Measurements from ENCODE around the gene MYO5C. TPM values are rescaled to one million over a fixed set of nuclear protein-coding genes. Genes with fewer than 3 reads are reported as not detected.

Gene MYO5C
- total and polyA plus RNA-seq, 2 of the 13 experiments (the other 11 are each of a cell fraction or from before 2014, with no cell fraction given) = 15.7 to 23.7 TPM

DNA sequence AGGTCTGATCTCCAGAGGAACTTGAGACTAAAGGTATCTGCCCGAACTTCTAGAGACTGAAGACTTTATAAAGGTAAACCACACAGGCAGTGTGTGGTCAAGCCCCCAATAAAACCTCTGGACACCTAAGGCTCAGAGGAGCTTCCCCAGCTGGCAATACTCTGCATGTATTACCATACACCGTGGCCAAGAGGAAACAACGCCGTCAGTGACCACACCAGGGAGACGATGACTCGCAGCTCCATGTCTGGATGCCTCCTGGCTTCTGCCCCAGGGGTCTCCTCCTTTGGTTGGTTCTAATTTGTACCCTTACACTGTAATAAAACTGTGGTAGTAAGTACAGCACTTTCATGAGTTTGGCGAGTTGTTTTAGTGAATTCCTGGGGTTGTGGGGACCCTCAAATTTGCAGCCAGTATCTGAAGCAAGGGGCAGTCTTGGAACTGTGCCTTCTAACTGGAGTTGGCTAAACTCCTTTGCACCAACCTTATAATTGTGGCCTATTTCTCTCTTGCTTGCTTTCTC lies 150.9 kb downstream of the MYO5C start:
- no peak overlapping the region for H3K4me3 ChIP-seq (replicated peaks in 1 of 3; ENCODE audit: insufficient read depth in 1 of 3, low read depth in 2 of 3, low read length in 3 of 3)
- in situ Hi-C loops (cut with HindIII; ENCODE audit: extremely low pct_ligation_motif_present, low pct_unique_long_range_greater_than_20kb) = loop anchor here (5.0 kb wide), 1 partner anchor 162 kb away; no protein-coding TSS in a partner anchor
- H3K9me3 ChIP-seq (ENCODE audit: low read length) = no peaks in the 10 kb centered on the region
- ChIA-PET CTCF (ENCODE audit: low intra/inter-chr PET ratio, low total read pairs) (no interaction called here), POLR2A (interaction anchor here (0.8 kb wide), 1 partner anchor 32 kb away, joined by 3 read pairs; no protein-coding TSS in a partner anchor)
- no peak overlapping the region for H3K9ac ChIP-seq (ENCODE audit: insufficient read depth, low read depth, low read length)
- FAIRE-seq (no peak), DNase-seq (ENCODE audit: low spot score) (no peak), ATAC-seq (no peak)
- H3K79me2 ChIP-seq (ENCODE audit: insufficient read depth, low read length) = no peaks in the 10 kb centered on the region
- TF ChIP-seq SP5 (CRISPR knock-in tag; IDR thresholded peaks at IDR 0.05; ENCODE audit: borderline replicate concordance, low read depth) (no peak), ZMYM2 (CRISPR knock-in tag; IDR thresholded peaks at IDR 0.05) (no peak), ZNF563 (CRISPR knock-in tag; IDR thresholded peaks at IDR 0.05) (no peak), ZNF260 (CRISPR knock-in tag; IDR thresholded peaks at IDR 0.05; ENCODE audit: borderline replicate concordance, low read depth) (no peak)
- peaks cover 17% of the 10 kb centered on the region for H3K4me1 ChIP-seq (ENCODE audit: insufficient read depth, low read length)
- H3K4me2 ChIP-seq (ENCODE audit: low read depth, low read length) = no peak overlapping the region
- H3K36me3 ChIP-seq (replicated peaks in 1 of 2; ENCODE audit: control insufficient read depth in 1 of 2, insufficient read depth in 2 of 2, low read length in 2 of 2) = no peaks in the 10 kb centered on the region; a peak in 2 of 5 replicates
- intact Hi-C loops (cut with micrococcal nuclease; ENCODE audit: unreplicated experiment) = no loop called here
- whole genome bisulfite sequencing (ENCODE audit: low lambda C conversion rate) = 93% methylated on average over 6 of the region's 7 CpGs
- H3K27me3 ChIP-seq (ENCODE audit: control insufficient read depth in 1 of 2, insufficient read depth in 2 of 2, low read length in 2 of 2) = no peaks in the 10 kb centered on the region
- no peak overlapping the region for H2AFZ ChIP-seq (ENCODE audit: low read length)
- H3K27ac ChIP-seq (ENCODE audit: extremely low read length, insufficient read depth, low read length) = no peak overlapping the region
- no TSS peak for BruUV-seq (replicated peaks)
- H4K20me1 ChIP-seq (ENCODE audit: insufficient read depth, low read length) = no peaks in the 10 kb centered on the region

DNA sequence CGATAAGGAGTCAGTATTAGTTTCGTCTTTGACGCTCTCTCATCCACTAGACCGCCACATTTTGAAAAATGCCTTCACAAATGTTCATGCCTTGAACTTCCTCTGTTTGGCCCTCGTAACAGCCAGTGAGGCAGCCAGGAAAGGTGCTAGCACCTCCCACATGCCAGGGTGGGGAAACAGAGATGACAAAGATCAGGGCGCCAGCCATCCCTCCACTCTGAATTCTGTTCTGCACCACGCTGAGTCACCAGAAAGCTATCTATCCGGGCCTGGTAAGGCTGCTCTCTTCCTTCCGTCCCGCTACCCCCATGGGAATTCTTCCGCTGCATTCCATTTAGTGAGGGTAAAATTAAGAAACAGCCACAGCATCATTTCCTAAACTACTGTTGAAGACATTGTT lies 151.7 kb downstream of the MYO5C start:
- no peak overlapping the region for H3K27ac ChIP-seq (ENCODE audit: extremely low read length, insufficient read depth, low read length)
- DNase-seq (ENCODE audit: low spot score) (peak; percentile 63), ATAC-seq (peak; percentile 65), FAIRE-seq (no peak)
- no peak overlapping the region for H3K4me2 ChIP-seq (ENCODE audit: low read depth, low read length)
- no peak overlapping the region for H3K9ac ChIP-seq (ENCODE audit: insufficient read depth, low read depth, low read length)
- H3K9me3 ChIP-seq (ENCODE audit: low read length) = no peaks in the 10 kb centered on the region
- 71% methylated on average over 11 of the region's 11 CpGs for WGBS (ENCODE audit: low lambda C conversion rate)
- intact Hi-C loops (cut with micrococcal nuclease; ENCODE audit: unreplicated experiment) (no loop called here), in situ Hi-C loops (cut with HindIII; ENCODE audit: extremely low pct_ligation_motif_present, low pct_unique_long_range_greater_than_20kb) (loop anchor here (5.0 kb wide), 1 partner anchor 162 kb away; no protein-coding TSS in a partner anchor)
- no peaks in the 10 kb centered on the region for H3K79me2 ChIP-seq (ENCODE audit: insufficient read depth, low read length)
- no peak overlapping the region for H2AFZ ChIP-seq (ENCODE audit: low read length)
- peaks cover 25% of the 10 kb centered on the region for H3K4me1 ChIP-seq (ENCODE audit: insufficient read depth, low read length)
- H3K4me3 ChIP-seq (replicated peaks in 1 of 3; ENCODE audit: insufficient read depth in 1 of 3, low read depth in 2 of 3, low read length in 3 of 3) = no peak overlapping the region
- POLR2A ChIA-PET = interaction anchor here (0.8 kb wide), 1 partner anchor 33 kb away, joined by 3 read pairs; no protein-coding TSS in a partner anchor
- H3K27me3 ChIP-seq (ENCODE audit: control insufficient read depth in 1 of 2, insufficient read depth in 2 of 2, low read length in 2 of 2) = no peaks in the 10 kb centered on the region
- CTCF ChIA-PET (ENCODE audit: low intra/inter-chr PET ratio, low total read pairs) = no interaction called here
- peak; percentile 19 for TF ChIP-seq TEAD3 (CRISPR knock-in tag; optimal IDR thresholded peaks at IDR 0.05; ENCODE audit: borderline replicate concordance)
- TF ChIP-seq ZNF614 (CRISPR knock-in tag; IDR thresholded peaks at IDR 0.05; ENCODE audit: borderline replicate concordance) = no peak
- TF ChIP-seq, protein P1, sequence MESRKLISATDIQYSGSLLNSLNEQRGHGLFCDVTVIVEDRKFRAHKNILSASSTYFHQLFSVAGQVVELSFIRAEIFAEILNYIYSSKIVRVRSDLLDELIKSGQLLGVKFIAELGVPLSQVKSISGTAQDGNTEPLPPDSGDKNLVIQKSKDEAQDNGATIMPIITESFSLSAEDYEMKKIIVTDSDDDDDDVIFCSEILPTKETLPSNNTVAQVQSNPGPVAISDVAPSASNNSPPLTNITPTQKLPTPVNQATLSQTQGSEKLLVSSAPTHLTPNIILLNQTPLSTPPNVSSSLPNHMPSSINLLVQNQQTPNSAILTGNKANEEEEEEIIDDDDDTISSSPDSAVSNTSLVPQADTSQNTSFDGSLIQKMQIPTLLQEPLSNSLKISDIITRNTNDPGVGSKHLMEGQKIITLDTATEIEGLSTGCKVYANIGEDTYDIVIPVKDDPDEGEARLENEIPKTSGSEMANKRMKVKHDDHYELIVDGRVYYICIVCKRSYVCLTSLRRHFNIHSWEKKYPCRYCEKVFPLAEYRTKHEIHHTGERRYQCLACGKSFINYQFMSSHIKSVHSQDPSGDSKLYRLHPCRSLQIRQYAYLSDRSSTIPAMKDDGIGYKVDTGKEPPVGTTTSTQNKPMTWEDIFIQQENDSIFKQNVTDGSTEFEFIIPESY (CRISPR knock-in tag; IDR thresholded peaks at IDR 0.05) = peak; percentile 100
- TF ChIP-seq FOSL2 (CRISPR knock-in tag; IDR thresholded peaks at IDR 0.05) = peak; percentile 79
- H4K20me1 ChIP-seq (ENCODE audit: insufficient read depth, low read length) = no peaks in the 10 kb centered on the region
- BruUV-seq (replicated peaks) = no TSS peak
- H3K36me3 ChIP-seq (replicated peaks in 1 of 2; ENCODE audit: control insufficient read depth in 1 of 2, insufficient read depth in 2 of 2, low read length in 2 of 2) = no peaks in the 10 kb centered on the region; a peak in 2 of 5 replicates
